Coronary artery (tissue), 2 donors: ENCODE data around the gene TYMS.

Source experiments
- DNase-seq: peaks from one replicate; pipeline ENCODE4 v3.0.0-alpha.2; 2017; ENCODE audit warnings: low spot score
- H3K27ac ChIP-seq, 2 donors: fragments of 200-600 bp; sonication (generic); one replicate each; pipeline ENCODE4 v1.5.1; 2016 to 2019
- H3K4me3 ChIP-seq: fragments of 200-600 bp; sonication (generic); 2 replicates; pipeline ENCODE4 v1.5.1; 2016; ENCODE audit warnings: mild to moderate bottlenecking, moderate library complexity
- TF ChIP-seq, protein P1 (sequence below): fragments of 200-600 bp; sonication (generic); IDR thresholded peaks from one replicate; pipeline ENCODE4 v1.5.1; 2019; ENCODE audit warnings: antibody characterized with exemption

The TYMS gene

DNA sequence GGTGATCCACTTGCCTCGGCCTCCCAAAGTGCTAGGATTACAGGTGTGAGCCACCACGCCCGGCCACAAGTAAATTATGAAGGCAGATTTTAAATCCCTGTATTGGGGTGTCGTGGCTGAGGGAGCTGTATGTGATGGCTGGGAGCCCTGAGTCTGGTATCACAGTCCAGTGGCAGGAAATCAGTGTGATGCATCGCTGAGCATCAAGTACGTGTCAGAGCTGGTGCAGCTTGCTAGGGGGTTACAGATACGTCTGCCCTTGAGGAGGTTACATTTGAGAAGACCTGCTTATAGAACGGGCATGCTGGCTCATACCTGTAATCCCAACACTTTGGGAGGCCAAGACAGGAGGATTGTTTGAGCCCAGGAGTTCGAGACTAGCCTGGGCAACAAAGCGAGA, 50.6 kb downstream of the TYMS start:
- Histone ChIP-seq H3K27ac (no peak overlapping the region), H3K4me3 (no peak overlapping the region)
- TF ChIP-seq, protein P1, sequence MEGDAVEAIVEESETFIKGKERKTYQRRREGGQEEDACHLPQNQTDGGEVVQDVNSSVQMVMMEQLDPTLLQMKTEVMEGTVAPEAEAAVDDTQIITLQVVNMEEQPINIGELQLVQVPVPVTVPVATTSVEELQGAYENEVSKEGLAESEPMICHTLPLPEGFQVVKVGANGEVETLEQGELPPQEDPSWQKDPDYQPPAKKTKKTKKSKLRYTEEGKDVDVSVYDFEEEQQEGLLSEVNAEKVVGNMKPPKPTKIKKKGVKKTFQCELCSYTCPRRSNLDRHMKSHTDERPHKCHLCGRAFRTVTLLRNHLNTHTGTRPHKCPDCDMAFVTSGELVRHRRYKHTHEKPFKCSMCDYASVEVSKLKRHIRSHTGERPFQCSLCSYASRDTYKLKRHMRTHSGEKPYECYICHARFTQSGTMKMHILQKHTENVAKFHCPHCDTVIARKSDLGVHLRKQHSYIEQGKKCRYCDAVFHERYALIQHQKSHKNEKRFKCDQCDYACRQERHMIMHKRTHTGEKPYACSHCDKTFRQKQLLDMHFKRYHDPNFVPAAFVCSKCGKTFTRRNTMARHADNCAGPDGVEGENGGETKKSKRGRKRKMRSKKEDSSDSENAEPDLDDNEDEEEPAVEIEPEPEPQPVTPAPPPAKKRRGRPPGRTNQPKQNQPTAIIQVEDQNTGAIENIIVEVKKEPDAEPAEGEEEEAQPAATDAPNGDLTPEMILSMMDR: no peak
- no peak for DNase-seq

DNA sequence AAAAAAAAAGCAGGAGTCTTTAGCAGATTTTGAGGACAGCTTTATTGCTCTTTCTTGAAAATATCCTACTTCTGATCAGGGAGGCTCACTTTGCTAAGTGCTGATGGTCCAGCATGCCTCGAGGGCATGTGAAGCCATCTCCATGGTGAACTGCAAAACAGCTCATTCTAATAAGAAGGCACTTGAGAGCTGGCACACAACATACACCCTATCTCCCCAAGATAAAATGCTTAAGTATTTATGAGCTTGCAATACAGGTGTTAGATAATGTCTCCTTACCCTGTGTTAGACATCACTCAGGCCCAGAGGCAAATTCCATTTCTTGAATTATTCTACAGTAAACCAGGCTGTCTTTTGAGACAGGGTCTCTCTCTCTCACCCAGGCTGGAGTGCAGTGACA, 52.3 kb downstream of the TYMS start:
- H3K27ac ChIP-seq: no peak overlapping the region
- no peak overlapping the region for H3K4me3 ChIP-seq
- DNase-seq: no peak
- TF ChIP-seq, protein P1: no peak

DNA sequence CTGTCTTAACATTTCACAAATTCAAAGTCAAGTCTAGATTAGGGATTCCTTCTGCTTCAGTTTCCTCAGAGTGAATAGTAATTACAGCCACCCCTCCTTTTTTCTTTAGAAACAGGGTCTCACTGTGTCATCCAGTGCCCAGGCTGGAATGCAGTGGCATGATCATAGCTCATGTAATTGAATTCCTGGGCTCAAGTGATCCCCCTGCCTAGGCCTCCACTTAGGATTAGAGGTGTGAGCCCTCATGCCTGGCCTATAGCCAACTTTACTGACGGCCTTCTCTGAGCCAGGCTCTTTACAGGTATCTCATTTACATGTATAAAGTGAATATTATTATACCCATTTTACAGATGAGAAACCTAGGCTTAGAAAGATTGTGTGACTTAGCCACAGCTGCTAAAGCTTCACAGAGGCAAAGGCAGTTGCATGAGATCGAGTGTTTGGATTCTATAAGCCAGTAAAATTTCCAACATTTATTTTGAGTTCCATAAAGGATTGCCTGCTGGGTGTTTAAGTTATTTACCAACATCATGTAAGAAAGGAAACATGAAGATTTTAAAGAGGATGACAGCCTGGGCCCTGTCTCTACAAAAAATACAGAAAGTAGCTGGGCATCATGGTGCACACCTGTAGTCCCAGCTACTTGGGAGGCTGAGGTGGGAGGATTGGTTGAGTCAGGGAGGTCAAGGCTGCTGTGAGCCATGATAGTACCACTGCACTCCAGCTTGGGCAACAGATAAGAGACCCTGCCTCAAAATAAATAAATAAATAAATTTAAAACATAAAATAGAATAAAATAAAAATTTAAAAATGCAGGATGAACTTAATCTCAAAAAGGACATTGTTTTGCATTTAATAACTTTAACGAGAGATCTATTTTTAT, 53.2 kb downstream of the TYMS start:
- DNase-seq: no peak
- H3K27ac ChIP-seq: no peak overlapping the region
- H3K4me3 ChIP-seq: peak overlapping the region; percentile 84
- TF ChIP-seq, protein P1: no peak

DNA sequence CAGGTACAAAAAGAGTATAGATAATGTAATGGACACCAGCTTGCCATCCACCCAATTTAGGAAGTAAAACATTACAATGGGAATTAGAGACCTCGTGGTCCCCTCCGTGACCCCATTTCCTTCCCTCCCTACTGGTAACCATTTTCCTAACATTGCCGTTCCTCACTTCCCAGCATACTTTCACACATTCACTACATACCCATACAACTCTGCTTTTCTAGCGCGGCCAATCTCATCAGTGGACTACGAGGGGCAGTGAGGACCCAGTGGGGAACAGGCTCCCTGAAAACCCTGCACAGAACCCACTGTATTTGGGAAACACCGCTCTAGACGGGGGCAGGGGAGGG, 53.8 kb downstream of the TYMS start:
- no peak for DNase-seq

DNA sequence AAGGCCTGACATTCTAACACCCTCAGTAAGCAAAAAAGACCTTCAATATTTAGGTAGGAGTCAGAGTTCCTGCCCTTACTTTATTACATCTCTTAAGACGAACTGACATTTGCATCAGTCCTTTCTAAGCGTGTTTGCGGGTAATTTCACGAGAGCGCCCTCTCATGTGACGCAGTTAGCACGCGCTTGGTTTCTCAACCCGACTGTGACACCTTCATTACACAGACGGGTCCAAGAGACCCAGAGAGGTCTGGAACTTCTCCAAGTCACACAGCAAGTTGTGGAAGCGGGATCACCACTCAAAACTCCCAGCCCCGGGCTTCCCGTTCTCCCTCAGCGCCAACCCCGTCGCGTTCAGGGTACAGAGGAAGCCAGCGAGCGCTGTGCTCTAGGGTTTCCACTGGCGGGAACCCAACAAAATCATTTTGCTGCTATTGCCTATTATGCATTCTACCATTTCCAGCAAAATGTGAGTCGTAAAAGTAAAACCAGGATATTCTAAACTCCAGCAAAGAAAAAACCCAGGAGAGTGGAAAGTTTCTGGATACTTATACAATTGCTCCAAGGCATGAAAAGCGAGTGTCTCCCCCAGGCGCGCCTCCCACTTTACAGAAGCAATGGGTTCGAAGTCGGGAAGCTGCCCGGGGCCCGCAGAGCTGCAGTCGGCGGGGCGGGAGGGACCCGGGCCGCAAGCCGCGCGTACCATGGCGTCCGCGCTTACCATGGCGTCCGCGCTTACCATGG, 54.4 kb downstream of the TYMS start:
- DNase-seq: peak; percentile 79
- TF ChIP-seq, protein P1: no peak
- peak overlapping the region; percentile 84 for H3K4me3 ChIP-seq
- peak overlapping the region; percentile 75 to 85 for H3K27ac ChIP-seq

More for the DNA sequence above, 53.8 kb downstream of the TYMS start:
- H3K27ac ChIP-seq: peak overlapping the region; percentile 75 to 85
- TF ChIP-seq, protein P1: no peak
- peak overlapping the region; percentile 84 for H3K4me3 ChIP-seq

DNA sequence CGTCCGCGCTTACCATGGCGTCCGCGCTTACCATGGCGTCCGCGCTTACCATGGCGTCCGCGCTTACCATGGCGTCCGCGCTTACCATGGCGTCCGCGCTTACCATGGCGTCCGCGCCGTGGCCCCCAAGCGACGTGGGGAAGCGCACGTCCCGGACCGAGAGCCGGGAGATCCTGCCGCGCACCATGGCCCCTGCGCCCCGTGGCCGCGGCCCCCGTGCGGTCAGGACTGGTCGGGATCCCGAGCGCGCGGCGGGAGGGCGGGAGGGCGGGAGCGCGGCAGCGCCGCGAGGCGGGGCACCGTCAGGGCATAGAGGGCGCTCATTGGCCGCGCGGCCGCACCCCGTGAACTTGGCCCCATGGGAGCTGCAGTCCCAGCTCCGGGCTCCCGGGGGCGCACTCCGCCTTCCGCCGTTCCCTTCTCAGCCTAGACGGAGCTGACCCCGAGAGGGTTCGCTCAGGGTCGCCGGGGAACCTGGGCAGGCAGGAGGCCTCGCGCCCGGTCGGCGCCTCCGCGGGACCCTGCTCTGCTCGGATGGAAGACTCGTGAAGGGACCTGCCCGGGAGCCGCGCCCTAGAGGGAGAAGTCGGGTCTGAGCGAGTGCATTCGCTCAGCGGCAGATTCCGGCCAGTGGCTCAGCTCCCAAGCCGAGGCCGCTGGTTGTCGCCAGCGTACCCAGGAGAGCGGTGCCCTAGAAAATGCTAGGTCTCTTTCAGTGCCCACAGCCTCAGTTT, 55.1 kb downstream of the TYMS start, which contains the start of gene ENOSF1:
ENOSF1 (minus strand) TSS at position 230 of the 734 bp plus-strand sequence; CDS start at position 187, 43 bp downstream.
- Histone ChIP-seq H3K27ac (peak within 1 kb of the TSS; percentile 75 to 85), H3K4me3 (peak within 1 kb of the TSS; percentile 84)
- TF ChIP-seq, protein P1: peak; percentile 87
- peak; percentile 89 for DNase-seq
